Neural cell (in vitro differentiated cells): ENCODE results near the gene NR2C2AP. TPM values are rescaled to one million over a fixed set of nuclear protein-coding genes. Genes with fewer than 3 reads are reported as not detected.

Experiments
- H2AFZ ChIP-seq: fragments of 200-600, 300-800 bp; sonication (generic), shearing (Covaris generic); 2 replicates; pipeline ENCODE4 v1.6.0; 2014; ENCODE audit warnings: low read depth, mild to moderate bottlenecking, antibody characterized with exemption, low read length, moderate library complexity
- H3F3A ChIP-seq: fragments of 200-600 bp; shearing (Covaris generic); 2 replicates; pipeline ENCODE4 v1.6.1; 2016; ENCODE audit warnings: mild to moderate bottlenecking, moderate library complexity, mixed read lengths, antibody characterized with exemption, low read length; ENCODE audit not compliant: insufficient read depth, poor library complexity, severe bottlenecking
- H3K27ac ChIP-seq: fragments of 200-600, 300-800 bp; sonication (generic), shearing (Covaris generic); 2 replicates; pipeline ENCODE4 v1.5.1; 2014; ENCODE audit warnings: mild to moderate bottlenecking, low read length, moderate library complexity
- H3K27me3 ChIP-seq: fragments of 300-800, 200-600 bp; sonication (generic), shearing (Covaris generic); 2 replicates; pipeline ENCODE4 v1.6.0; 2014; ENCODE audit warnings: mild to moderate bottlenecking, low read depth, low read length, moderate library complexity; ENCODE audit not compliant: insufficient read depth
- H3K36me3 ChIP-seq: fragments of 300-800, 200-600 bp; sonication (generic), shearing (Covaris generic); 2 replicates; pipeline ENCODE4 v1.5.1; 2014; ENCODE audit warnings: mild to moderate bottlenecking, antibody characterized with exemption, low read length, moderate library complexity; ENCODE audit not compliant: insufficient read depth
- H3K4me2 ChIP-seq: fragments of 300-800, 200-600 bp; sonication (generic), shearing (Covaris generic); 2 replicates; pipeline ENCODE4 v1.6.0; 2014; ENCODE audit warnings: mild to moderate bottlenecking, low read length
- H3K4me3 ChIP-seq: fragments of 300-800, 200-600 bp; sonication (generic), shearing (Covaris generic); 2 replicates; pipeline ENCODE4 v1.5.1; 2014; ENCODE audit warnings: mild to moderate bottlenecking, low read length, moderate library complexity
- H3K79me2 ChIP-seq: fragments of 200-600 bp; shearing (Covaris generic); replicated peaks from 2 replicates; pipeline ENCODE4 v1.6.0; 2014; ENCODE audit warnings: mild to moderate bottlenecking, low read length, moderate library complexity; ENCODE audit not compliant: insufficient read depth
- H3K9ac ChIP-seq: fragments of 300-800, 200-600 bp; sonication (generic), shearing (Covaris generic); 2 replicates; pipeline ENCODE4 v1.6.1; 2016; ENCODE audit warnings: mild to moderate bottlenecking, low read length, mixed read lengths
- H3K9me2 ChIP-seq: fragments of 200-600 bp; shearing (Covaris generic); 2 replicates; pipeline ENCODE4 v1.6.1; 2016; ENCODE audit warnings: mild to moderate bottlenecking, low read length, mixed read lengths; ENCODE audit not compliant: insufficient read depth
- H3K9me3 ChIP-seq: fragments of 200-600, 300-800 bp; sonication (generic), shearing (Covaris generic); 2 replicates; pipeline ENCODE4 v1.6.1; 2016; ENCODE audit warnings: mild to moderate bottlenecking, mixed run types, low read length, moderate library complexity, mixed read lengths
- H4K20me1 ChIP-seq: fragments of 200-600 bp; shearing (Covaris generic); 2 replicates; pipeline ENCODE4 v1.6.1; 2016; ENCODE audit warnings: mild to moderate bottlenecking, mixed run types; ENCODE audit not compliant: insufficient read depth
- EP300 ChIP-seq: fragments of 450-650 bp; conservative IDR thresholded peaks from 2 replicates; pipeline ENCODE4 v1.6.1; 2014; ENCODE audit warnings: antibody characterized with exemption, mild to moderate bottlenecking, moderate library complexity; ENCODE audit not compliant: poor library complexity, severe bottlenecking
- EZH2 ChIP-seq: fragments of 200-600, 300-800 bp; shearing (Covaris generic), sonication (generic); IDR thresholded peaks from 2 replicates; pipeline ENCODE4 v1.6.1; 2014; ENCODE audit warnings: antibody characterized with exemption, low read length, borderline replicate concordance, mild to moderate bottlenecking; ENCODE audit not compliant: insufficient read depth, poor library complexity, severe bottlenecking
- MXI1 ChIP-seq: fragments of 450-650 bp; conservative IDR thresholded peaks from 2 replicates; pipeline ENCODE4 v1.6.1; 2014; ENCODE audit warnings: antibody characterized with exemption, mild to moderate bottlenecking; ENCODE audit not compliant: poor library complexity, severe bottlenecking
- POLR2AphosphoS5 ChIP-seq: IDR thresholded peaks from 2 replicates; pipeline ENCODE4 v1.6.1; 2012
- RAD21 ChIP-seq: fragments of 450-650 bp; conservative IDR thresholded peaks from 2 replicates; pipeline ENCODE4 v1.6.1; 2014; ENCODE audit warnings: antibody characterized with exemption, mild to moderate bottlenecking, moderate library complexity
- SMC3 ChIP-seq: fragments of 450-650 bp; conservative IDR thresholded peaks from 2 replicates; pipeline ENCODE4 v1.6.1; 2014; ENCODE audit warnings: antibody characterized with exemption, mild to moderate bottlenecking, moderate library complexity; ENCODE audit not compliant: poor library complexity
- TAF1 ChIP-seq: IDR thresholded peaks from 2 replicates; pipeline ENCODE4 v1.6.1; 2012; ENCODE audit warnings: low read depth
- polyA plus RNA-seq: library from polyadenylated mRNA; depleted of rRNA; stranded (reverse); fragments of >200 nt; gene quantifications from 2 replicates; pipeline ENCODE4 v1.2.3, GENCODE V29; 2014
- TF ChIP-seq, protein P1 (sequence below): IDR thresholded peaks from 2 replicates; pipeline ENCODE4 v1.6.1; 2012; ENCODE audit warnings: borderline replicate concordance
- TF ChIP-seq, protein P2 (sequence below): fragments of 450-650 bp; IDR thresholded peaks from 2 replicates; pipeline ENCODE4 v1.5.1; 2014; ENCODE audit warnings: antibody characterized with exemption, mild to moderate bottlenecking, moderate library complexity; ENCODE audit not compliant: poor library complexity, severe bottlenecking

Gene NR2C2AP
- polyA plus RNA-seq, 1 donor from 2014 or later = 15.1 TPM

DNA sequence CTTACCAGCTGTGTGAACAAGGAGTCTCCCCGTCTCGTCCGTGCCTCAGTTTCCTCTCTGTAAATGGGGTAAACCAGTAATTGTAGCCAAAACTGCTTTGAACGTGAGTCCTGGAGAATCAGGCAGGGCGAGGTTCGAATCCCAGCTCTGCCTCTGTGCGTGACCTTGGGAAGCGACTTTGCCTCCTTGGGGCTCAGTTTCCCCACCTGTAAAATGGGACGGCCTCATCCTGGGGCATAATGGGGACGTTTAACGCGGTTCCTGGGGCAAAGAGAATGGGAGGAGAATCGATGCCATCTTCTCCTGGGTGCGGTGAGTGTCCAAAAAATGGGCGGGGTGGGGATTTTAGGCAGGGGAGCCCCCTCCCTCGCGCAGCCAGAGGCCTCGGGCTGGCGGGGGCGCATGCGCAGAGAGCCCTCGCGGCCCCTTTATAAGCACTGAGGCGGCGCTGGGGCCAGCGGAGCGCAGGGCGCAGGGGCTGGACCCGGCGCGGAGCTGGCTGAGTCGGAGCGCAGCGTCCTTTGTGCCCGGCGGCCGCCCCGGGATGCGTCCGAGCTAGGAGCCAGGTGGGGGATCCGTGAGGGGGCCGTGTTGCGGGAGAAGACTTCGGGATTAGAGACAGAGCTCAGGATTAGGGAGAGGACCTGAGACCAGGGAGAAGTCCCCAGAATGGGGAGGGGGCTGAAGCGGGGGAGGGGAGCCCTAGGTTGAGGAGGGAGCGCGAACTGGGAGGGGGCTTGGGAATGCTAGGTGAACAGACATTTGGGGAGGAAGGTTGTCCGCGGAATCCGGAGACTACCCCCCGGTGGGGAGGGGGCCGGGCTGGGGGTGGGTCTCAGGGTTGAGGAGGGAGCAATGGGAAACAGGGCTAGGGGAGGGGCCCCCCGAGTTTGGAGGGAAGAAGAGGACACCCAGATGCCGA lies 8.5 kb upstream of the NR2C2AP start, which contains the start of gene NCAN:
TSS of gene NCAN (plus strand) at position 460 of the 922 bp plus-strand sequence. CDS start 4,996 bp downstream, outside the sequence.
- Histone ChIP-seq H3K36me3 (no peaks in the 10 kb centered on the region), H3F3A (no peaks in the 10 kb centered on the region), H3K9me3 (no peaks in the 10 kb centered on the region), H3K9me2 (no peaks in the 10 kb centered on the region), H3K9ac (peak within 1 kb of the TSS; percentile 96), H3K27me3 (no peaks in the 10 kb centered on the region), H3K4me2 (peak within 1 kb of the TSS; percentile 98), H2AFZ (peak within 1 kb of the TSS; percentile 65), H4K20me1 (no peaks in the 10 kb centered on the region), H3K79me2 (peaks cover 42% of the 10 kb centered on the region), H3K4me3 (peak within 1 kb of the TSS; percentile 98), H3K27ac (peak within 1 kb of the TSS; percentile 88)
- TF ChIP-seq EP300 = no peak
- TF ChIP-seq, protein P1, sequence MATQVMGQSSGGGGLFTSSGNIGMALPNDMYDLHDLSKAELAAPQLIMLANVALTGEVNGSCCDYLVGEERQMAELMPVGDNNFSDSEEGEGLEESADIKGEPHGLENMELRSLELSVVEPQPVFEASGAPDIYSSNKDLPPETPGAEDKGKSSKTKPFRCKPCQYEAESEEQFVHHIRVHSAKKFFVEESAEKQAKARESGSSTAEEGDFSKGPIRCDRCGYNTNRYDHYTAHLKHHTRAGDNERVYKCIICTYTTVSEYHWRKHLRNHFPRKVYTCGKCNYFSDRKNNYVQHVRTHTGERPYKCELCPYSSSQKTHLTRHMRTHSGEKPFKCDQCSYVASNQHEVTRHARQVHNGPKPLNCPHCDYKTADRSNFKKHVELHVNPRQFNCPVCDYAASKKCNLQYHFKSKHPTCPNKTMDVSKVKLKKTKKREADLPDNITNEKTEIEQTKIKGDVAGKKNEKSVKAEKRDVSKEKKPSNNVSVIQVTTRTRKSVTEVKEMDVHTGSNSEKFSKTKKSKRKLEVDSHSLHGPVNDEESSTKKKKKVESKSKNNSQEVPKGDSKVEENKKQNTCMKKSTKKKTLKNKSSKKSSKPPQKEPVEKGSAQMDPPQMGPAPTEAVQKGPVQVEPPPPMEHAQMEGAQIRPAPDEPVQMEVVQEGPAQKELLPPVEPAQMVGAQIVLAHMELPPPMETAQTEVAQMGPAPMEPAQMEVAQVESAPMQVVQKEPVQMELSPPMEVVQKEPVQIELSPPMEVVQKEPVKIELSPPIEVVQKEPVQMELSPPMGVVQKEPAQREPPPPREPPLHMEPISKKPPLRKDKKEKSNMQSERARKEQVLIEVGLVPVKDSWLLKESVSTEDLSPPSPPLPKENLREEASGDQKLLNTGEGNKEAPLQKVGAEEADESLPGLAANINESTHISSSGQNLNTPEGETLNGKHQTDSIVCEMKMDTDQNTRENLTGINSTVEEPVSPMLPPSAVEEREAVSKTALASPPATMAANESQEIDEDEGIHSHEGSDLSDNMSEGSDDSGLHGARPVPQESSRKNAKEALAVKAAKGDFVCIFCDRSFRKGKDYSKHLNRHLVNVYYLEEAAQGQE = peak; percentile 80
- TF ChIP-seq EZH2 = no peak
- TF ChIP-seq MXI1 = peak; percentile 39
- peak; percentile 98 for TF ChIP-seq POLR2AphosphoS5
- TF ChIP-seq, protein P2, sequence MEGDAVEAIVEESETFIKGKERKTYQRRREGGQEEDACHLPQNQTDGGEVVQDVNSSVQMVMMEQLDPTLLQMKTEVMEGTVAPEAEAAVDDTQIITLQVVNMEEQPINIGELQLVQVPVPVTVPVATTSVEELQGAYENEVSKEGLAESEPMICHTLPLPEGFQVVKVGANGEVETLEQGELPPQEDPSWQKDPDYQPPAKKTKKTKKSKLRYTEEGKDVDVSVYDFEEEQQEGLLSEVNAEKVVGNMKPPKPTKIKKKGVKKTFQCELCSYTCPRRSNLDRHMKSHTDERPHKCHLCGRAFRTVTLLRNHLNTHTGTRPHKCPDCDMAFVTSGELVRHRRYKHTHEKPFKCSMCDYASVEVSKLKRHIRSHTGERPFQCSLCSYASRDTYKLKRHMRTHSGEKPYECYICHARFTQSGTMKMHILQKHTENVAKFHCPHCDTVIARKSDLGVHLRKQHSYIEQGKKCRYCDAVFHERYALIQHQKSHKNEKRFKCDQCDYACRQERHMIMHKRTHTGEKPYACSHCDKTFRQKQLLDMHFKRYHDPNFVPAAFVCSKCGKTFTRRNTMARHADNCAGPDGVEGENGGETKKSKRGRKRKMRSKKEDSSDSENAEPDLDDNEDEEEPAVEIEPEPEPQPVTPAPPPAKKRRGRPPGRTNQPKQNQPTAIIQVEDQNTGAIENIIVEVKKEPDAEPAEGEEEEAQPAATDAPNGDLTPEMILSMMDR = no peak
- peak; percentile 42 for TF ChIP-seq SMC3
- TF ChIP-seq RAD21 = peak; percentile 37
- peak; percentile 87 for TF ChIP-seq TAF1

GRCh38 chr19:19209372-19209771 lies 6.2 kb upstream of the NR2C2AP start:
- Histone ChIP-seq H3K27me3 (no peaks in the 10 kb centered on the region), H3K4me3 (no peak overlapping the region), H3K4me2 (no peak overlapping the region), H2AFZ (no peak overlapping the region), H3K79me2 (peaks cover 30% of the 10 kb centered on the region), H3K9me3 (no peaks in the 10 kb centered on the region), H3K36me3 (no peaks in the 10 kb centered on the region), H3K9me2 (no peaks in the 10 kb centered on the region), H4K20me1 (no peaks in the 10 kb centered on the region), H3K9ac (no peak overlapping the region), H3K27ac (no peak overlapping the region), H3F3A (no peaks in the 10 kb centered on the region)
- TF ChIP-seq SMC3 = no peak
- TF ChIP-seq EZH2 = no peak
